Left renal cortex interstitium (tissue), 4 donors: ENCODE measurements around the gene CCDC188. TPM values are rescaled to one million over a fixed set of nuclear protein-coding genes. Genes with fewer than 3 reads are reported as not detected.

Experiments used
- DNase-seq, 4 donors: peaks; one replicate each; pipeline ENCODE4 v3.0.0-alpha.2; 2013; ENCODE audit warnings: low read depth in 4 of 4, low spot score in 2 of 4, missing footprints in 1 of 4
- polyA plus RNA-seq, 4 donors: library from polyadenylated mRNA; unstranded; fragments of 120-200 nt; gene quantifications; one replicate each; pipeline ENCODE4 v1.2.1, GENCODE V29; 2013; ENCODE audit not compliant: insufficient read length in 4 of 4

CCDC188 gene
- polyA plus RNA-seq, 4 donors = 0.24 to 1.8 (median 0.96) TPM

DNA sequence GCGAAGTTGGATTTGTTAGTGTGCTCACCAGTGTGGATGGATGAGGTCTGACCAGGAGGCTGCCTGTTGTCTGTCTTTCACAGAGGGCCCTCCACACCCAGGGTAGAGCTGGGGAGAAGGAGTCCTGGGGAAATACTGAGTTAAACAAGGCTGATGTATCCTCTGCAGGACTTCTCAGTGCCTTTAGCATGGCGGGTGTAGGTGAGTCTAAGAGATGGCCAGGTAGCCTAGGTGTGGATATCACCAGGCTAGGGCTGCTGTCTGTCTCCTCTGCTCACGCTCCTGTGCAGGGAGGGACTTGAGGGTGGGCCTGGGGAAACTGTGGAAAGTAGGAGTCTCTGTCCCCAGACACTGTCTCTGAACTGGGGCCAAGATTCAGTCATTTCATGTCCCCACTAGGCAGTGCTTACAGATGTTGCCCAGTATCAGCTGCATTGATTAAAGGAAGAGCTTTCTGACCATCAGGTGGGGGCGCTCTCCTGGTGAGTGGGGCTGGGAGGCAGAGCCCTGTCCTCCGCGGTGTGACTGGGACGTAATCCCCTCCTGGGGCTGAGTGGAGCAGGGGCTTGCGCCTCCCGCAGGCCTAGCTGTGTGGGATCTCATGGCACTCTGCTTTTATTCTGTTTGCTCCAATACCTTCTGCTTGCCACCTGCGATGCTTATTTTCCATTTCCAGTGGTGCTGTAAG, 35.5 kb upstream of the CCDC188 start:
- DNase-seq = no peak

- DNase-seq = no peak
Observed at GRCh38 chr22:20185750-20186149, 34.9 kb upstream of the CCDC188 start.

DNA sequence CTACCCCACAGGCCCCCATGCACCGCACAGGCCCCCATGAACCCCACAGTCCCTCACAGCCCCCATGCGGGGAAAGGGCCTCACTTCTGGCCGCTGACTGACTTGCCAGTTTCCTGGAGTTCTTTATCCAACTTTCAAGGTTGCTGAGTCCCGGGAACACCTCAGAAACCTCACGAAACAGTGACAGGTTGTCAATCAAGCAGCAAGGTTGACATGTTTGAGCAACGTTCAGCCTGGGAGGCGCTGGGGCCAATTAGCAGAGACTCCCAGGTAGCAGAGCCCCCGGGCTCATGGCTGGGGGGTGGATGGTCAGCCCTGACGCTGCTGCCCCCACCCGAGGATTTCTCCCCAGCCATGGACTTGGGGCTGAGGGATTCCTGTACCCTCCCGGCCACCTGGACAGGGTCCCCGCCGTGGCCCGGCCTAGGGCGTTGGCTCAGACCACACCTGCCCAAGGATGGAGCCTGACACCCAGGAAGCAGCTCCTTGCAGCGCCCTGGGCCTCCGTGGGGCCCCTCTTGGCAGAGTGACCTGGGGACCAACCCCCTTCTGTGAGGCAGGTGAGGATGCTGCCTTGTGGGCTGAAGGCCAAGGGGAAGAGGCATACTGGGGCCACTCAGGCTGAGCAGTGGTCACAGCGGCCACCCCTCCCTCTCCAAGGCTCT, 33.8 kb upstream of the CCDC188 start:
- no peak for DNase-seq

- no peak for DNase-seq
Observed at GRCh38 chr22:20183823-20184222, 33.0 kb upstream of the CCDC188 start.

DNA sequence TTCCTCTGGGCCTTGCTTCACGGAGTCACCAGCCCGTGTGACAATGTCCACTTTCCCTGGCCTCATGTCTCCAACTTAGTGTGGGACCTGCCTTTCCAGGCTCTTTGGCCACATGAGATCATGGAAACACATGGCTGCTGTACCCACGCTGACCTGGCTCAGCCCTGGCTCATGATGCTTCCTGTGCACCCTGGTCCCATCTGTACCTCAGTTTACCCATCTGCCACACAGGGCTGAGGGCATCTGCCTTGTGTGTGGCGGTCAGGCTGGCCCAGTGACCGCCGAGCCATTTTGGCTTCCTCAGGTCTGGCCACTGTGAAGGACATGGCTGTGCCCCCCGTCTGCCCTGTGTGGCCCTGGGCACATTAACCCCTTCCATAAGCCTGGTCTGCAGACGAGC, 32.2 kb upstream of the CCDC188 start:
- DNase-seq = no peak

DNA sequence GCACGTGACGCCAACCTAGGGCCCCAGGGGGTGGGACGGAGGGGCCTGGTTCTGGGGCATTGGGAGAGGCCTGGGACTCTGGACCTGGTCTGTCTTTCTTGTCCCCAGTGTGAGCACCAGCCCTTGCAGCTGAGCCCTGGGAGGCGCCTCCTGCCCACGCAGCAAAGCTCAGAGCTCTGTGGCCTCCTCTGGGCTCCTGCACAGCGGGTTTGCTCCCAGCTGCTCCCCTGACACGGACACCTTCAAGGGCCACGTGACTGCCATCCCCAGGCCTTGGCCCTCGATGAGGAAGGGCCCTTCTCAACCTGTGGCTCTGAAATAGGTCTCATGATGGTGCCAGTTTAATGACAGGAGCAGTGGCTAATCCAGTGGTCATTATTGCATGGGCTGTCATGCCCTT, 31.5 kb upstream of the CCDC188 start:
- DNase-seq = no peak

DNA sequence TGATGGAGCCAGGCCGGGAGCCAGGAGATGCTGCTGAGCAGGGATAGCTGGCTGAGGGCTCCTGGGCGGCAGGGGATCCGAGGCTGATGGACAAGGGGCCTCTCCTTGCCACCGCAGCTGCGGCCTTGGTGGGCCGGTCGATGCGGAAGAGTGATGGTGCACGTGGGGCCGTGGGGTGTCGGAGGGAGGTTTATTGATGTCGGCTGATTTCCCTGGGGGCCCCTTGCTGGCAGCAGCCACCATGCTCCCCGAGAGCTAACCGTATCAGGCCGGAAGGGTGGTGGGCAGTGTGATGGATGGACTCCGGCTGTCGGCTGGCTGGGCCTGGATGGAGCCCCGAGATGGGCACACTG, 31.0 kb upstream of the CCDC188 start:
- no peak for DNase-seq

DNA sequence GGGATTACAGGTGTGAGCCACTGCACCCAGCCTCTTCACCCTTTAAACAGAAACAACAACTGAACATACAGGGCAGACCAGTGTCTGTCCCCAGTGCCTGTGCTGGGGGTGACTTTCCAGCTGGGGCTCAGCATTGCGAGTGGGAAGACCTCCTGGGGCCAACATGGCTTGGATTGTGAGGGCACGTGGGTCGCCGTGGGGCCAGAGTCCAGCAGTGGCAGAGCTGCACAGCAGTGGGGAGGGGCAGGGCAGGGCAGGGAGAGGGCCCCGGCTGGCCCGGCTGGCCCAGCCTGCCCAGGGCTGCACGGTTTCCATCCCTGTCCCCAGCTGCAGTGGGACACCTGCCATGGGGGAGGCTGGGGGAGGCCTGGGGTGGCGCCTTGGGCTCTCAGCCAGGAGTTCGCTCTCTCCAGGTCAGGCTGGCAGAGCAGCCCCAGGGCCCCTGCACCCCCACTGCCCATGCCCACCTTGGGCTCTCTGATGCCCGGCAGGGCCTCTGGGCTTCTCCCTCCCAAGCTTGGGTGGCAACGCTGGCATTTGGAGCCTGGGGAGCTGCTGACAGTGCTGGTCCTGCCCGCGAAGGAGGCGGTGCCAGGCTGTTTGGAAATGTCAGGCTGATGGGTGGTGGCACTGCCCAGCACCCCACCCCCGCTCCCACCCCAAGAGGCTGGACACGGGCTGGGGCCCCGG, 30.5 kb upstream of the CCDC188 start:
- no peak for DNase-seq

GRCh38 chr22:20180640-20181039, 29.8 kb upstream of the CCDC188 start:
- DNase-seq = no peak

GRCh38 chr22:20180245-20180630, 29.4 kb upstream of the CCDC188 start:
- no peak for DNase-seq

DNA sequence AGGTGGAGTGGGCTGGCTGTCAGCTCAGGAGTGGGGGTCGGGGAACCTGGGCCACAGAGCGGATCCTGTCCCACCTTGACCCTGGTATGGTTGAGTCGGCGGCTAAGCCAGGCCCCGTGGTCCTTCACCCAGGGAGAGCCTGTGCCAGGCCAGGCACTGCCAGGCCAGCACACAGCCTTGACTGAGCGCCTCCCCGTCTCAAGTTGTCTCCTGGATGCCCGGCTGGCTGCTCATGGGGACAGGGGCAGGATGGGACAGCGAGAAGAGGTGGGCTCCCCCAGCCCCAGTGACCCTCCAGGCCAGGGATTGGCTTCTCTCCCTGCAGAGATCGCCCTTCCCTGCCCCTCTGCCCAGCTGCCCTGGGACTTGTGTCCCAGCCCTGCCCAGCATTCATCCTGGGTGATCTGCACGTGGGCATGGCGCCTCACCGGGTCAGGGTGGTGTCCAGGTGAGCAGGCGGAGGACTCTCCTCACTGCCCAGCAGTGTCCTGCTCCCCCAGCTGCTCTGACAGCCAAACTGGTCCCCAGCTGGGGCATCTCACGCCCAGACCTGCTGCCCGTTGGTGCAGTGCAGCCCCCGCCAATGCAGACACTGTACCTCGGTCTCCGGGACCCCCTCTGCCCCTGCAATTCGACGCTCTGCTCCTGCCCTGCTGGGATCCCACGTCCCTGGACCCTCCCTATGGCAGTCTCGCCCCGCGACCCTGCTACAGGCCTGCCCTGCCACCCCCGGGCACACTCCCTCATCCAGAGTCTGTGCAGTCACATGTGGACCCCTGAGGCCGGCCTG, 28.8 kb upstream of the CCDC188 start:
- DNase-seq = no peak

DNA sequence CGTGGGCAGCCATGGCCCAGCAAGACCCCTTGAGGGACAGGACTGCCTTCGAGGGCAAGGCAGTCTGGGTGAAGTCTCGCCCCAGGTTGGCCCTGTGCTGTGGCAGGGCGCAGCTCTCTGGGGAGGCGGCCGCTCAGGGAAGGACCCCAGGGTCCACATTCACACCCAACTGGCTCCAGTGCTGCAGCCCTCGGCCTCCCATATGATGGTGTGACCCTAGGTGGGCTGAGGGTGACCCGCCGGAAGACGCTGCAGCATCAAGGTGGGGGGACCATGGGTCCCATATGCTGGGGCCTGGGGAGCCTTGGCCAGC, 28.0 kb upstream of the CCDC188 start:
- no peak for DNase-seq

DNA sequence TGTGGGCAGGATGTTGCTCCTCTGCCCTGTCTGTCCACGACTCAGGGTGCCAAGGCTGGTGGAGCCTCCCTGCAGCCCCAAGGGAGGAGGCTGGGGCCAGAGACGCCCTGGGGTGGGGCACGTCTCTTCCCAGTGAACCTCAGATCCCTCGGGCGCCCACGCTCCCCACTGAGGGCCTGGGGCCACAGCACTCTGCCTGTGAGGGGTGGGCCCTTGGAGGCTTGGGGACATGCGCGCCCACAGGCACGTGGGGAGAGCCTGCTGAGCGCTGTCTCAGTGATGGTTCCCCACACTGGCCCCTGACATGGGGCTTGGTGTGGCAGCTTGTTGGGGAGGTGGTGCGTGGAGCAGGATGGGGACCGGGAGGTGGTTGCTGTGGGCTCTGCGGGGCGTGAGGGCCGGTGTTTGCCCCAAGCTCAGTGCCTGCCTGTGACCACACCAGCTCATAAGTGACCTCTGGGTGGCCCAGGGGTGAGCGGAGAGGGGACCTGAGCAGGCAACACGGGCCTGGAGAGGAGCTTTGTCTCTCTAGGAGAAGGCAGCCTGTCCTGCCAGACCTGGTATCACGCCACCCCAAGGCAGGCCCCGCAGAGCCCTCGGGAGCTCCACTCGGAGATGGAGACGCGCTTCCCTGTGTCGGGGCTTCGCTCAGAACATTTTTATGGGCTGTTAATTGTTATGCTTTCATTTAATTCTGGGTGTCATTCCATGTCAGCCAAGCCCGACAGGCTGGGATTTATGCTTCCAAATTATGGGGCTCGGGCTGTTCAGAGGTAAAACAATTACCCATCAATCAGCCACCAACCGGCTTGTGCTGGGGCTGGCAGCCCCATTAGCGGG, 27.4 kb upstream of the CCDC188 start:
- no peak for DNase-seq

GRCh38 chr22:20177217-20177911, 26.5 kb upstream of the CCDC188 start:
- DNase-seq = no peak

- DNase-seq = no peak
Observed at GRCh38 chr22:20176421-20177085, 25.7 kb upstream of the CCDC188 start.

DNA sequence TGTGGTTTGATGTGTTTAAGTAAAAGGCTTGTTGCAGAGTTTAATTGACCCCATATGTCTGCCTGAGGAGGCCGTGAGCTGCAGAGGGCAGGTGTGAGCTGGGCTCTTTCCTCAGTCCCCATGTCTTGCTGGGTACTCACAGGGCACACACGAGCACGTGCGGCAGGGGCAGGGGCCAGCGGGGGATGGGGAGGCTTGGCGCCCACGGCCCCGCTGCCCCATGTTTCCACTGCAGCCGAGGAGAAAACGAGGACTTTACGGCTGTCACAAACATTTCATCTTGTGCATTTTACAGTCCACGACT, 24.7 kb upstream of the CCDC188 start:
- no peak for DNase-seq

- DNase-seq = no peak
Observed at GRCh38 chr22:20174785-20175596, 24.1 kb upstream of the CCDC188 start.

DNA sequence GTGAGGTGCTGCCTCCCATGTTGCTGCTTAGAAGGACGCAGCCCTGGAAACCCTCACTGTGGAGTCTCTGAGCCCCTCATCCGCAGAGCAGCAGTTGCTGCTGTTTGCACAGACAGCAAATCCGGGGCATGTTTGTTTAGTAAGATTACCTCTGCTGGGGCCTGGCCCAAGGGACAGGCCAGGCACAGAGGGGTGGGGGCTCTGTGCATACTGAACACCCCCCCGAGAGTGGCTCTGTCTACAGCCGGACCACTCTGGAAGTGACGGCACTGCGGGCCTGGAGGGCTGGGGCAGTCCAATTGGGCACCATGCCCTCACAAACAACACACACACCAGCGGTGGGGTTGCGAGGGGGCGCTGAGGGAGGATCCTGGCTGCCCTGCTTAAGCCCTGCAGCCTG, 22.9 kb upstream of the CCDC188 start:
- DNase-seq = no peak

- no peak for DNase-seq
Observed at GRCh38 chr22:20173246-20173645, 22.4 kb upstream of the CCDC188 start.
